H1 (cell line): Measurements from ENCODE around the gene PIK3C2G. TPM values are rescaled to one million over a fixed set of nuclear protein-coding genes. Genes with fewer than 3 reads are reported as not detected.

ENCODE experiments used
- CTCF ChIA-PET: fragments of 300-600 bp; sonication (Branson Sonifier 250); formaldehyde crosslinking; loops from one replicate; lab custom pipeline; 2021; ENCODE audit not compliant: partially characterized antibody; lab: Charles Lee
- POLR2A ChIA-PET: fragments of 300-600 bp; sonication (Branson Sonifier 250); formaldehyde crosslinking; loops from one replicate; lab custom pipeline; 2021; ENCODE audit warnings: inconsistent platforms; ENCODE audit not compliant: partially characterized antibody; lab: Charles Lee
- DNase-seq, 2 experiments: peaks; one replicate each; pipeline versions ENCODE4 v3.0.0 to v3.0.0-alpha.2; 2010 to 2022; ENCODE audit warnings: low spot score in 2 of 2, low read depth in 1 of 2, mixed read lengths in 1 of 2
- FAIRE-seq: peaks from 2 replicates; lab custom pipeline; 2011; peaks lifted over from hg19 to GRCh38; lab: Jason Lieb, UNC
- H2AFZ ChIP-seq: 2 replicates; pipeline ENCODE4 v1.8.1; 2012; ENCODE audit warnings: low read length, inconsistent platforms
- H2AK5ac ChIP-seq: 2 replicates; pipeline ENCODE4 v1.6.1; 2013; ENCODE audit warnings: low read depth, low read length
- H2BK120ac ChIP-seq: replicated peaks from 2 replicates; pipeline ENCODE3; 2013; ENCODE audit warnings: low read depth, low read length, inconsistent platforms
- H2BK12ac ChIP-seq: 2 replicates; pipeline ENCODE4 v1.6.1; 2013; ENCODE audit warnings: low read depth, low read length
- H2BK15ac ChIP-seq: 2 replicates; pipeline ENCODE4 v1.6.1; 2013; ENCODE audit warnings: low read length
- H2BK20ac ChIP-seq: 2 replicates; pipeline ENCODE4 v1.6.1; 2013; ENCODE audit warnings: low read length
- H2BK5ac ChIP-seq: 2 replicates; pipeline ENCODE4 v1.6.1; 2013; ENCODE audit warnings: low read depth, low read length
- H3K14ac ChIP-seq: 2 replicates; pipeline ENCODE4 v1.6.1; 2013; ENCODE audit warnings: inconsistent platforms; ENCODE audit not compliant: insufficient read length
- H3K18ac ChIP-seq: 2 replicates; pipeline ENCODE4 v1.6.1; 2013; ENCODE audit warnings: low read length; ENCODE audit errors: extremely low read depth
- H3K23ac ChIP-seq: 2 replicates; pipeline ENCODE4 v1.6.1; 2013; ENCODE audit warnings: inconsistent platforms; ENCODE audit not compliant: insufficient read length
- H3K23me2 ChIP-seq: 2 replicates; pipeline ENCODE4 v1.6.1; 2013; ENCODE audit warnings: low read depth, low read length
- H3K27ac ChIP-seq: 2 replicates; pipeline ENCODE4 v1.6.1; 2011; ENCODE audit warnings: low read depth, low read length, inconsistent platforms
- H3K27me3 ChIP-seq, 4 experiments: replicated peaks in 1 of 4; 1 replicate in 1 of 4; 2 replicates in 3 of 4; pipeline versions ENCODE4 v1.6.1 to v1.8.1; 2011 to 2013; ENCODE audit warnings: low read length in 3 of 4, mild to moderate bottlenecking in 3 of 4, inconsistent platforms in 2 of 4, mixed read lengths in 2 of 4, moderate library complexity in 1 of 4; ENCODE audit not compliant: control insufficient read depth in 3 of 4, insufficient read depth in 3 of 4; ENCODE audit errors: extremely low read depth in 1 of 4
- H3K36me3 ChIP-seq, 4 experiments: 2 replicates each; pipeline versions ENCODE4 v1.6.1 to v1.8.1; 2011 to 2013; ENCODE audit warnings: mild to moderate bottlenecking in 4 of 4, low read length in 3 of 4, moderate library complexity in 2 of 4, control low read depth in 1 of 4, inconsistent platforms in 1 of 4; ENCODE audit not compliant: insufficient read depth in 4 of 4, control insufficient read depth in 2 of 4
- H3K4ac ChIP-seq: replicated peaks from 2 replicates; pipeline ENCODE3; 2013; ENCODE audit warnings: low read length, low read depth, mixed read lengths, inconsistent platforms; ENCODE audit not compliant: insufficient read length
- H3K4me1 ChIP-seq, 4 experiments: replicated peaks in 1 of 4; 1 replicate in 1 of 4; 2 replicates in 3 of 4; pipeline versions ENCODE4 v1.6.1 to v1.8.1; 2011 to 2013; ENCODE audit warnings: low read length in 3 of 4, inconsistent platforms in 2 of 4, mixed read lengths in 1 of 4; ENCODE audit not compliant: insufficient read depth in 4 of 4, control insufficient read depth in 3 of 4
- H3K4me2 ChIP-seq, 2 experiments: 2 replicates each; pipeline versions ENCODE4 v1.6.1 to v1.8.1; 2011 to 2013; ENCODE audit warnings: low read depth in 2 of 2, low read length in 2 of 2, control low read depth in 1 of 2, inconsistent platforms in 1 of 2, mild to moderate bottlenecking in 1 of 2; ENCODE audit not compliant: insufficient read depth in 1 of 2
- H3K4me3 ChIP-seq, 4 experiments: fragments of 200-600, 300-600 bp in 1 of 4; sonication (generic), shearing (Covaris generic), sonication (Bioruptor Twin) in 1 of 4; 2 replicates each; pipeline versions ENCODE4 v1.5.1 to v1.8.1; 2011 to 2016; ENCODE audit warnings: low read length in 4 of 4, low read depth in 3 of 4, control low read depth in 2 of 4, inconsistent platforms in 2 of 4, mild to moderate bottlenecking in 2 of 4, mixed read lengths in 1 of 4, moderate library complexity in 1 of 4; ENCODE audit not compliant: insufficient read depth in 2 of 4; ENCODE audit errors: extremely low read depth in 1 of 4
- H3K56ac ChIP-seq: replicated peaks from 2 replicates; pipeline ENCODE3; 2013; ENCODE audit warnings: low read depth, mild to moderate bottlenecking, mixed read lengths, low read length, inconsistent platforms; ENCODE audit not compliant: insufficient read length
- H3K79me1 ChIP-seq: 2 replicates; pipeline ENCODE4 v1.6.1; 2013; ENCODE audit warnings: low read depth, low read length, control low read depth
- H3K79me2 ChIP-seq, 2 experiments: 2 replicates each; pipeline versions ENCODE4 v1.6.1 to v1.8.1; 2012 to 2013; ENCODE audit warnings: low read length in 2 of 2, mild to moderate bottlenecking in 2 of 2, inconsistent platforms in 1 of 2; ENCODE audit not compliant: insufficient read depth in 2 of 2, control insufficient read depth in 1 of 2
- H3K9ac ChIP-seq, 4 experiments: replicated peaks in 1 of 4; 1 replicate in 1 of 4; 2 replicates in 3 of 4; pipeline versions ENCODE4 v1.6.1 to v1.8.1; 2011 to 2013; ENCODE audit warnings: low read depth in 3 of 4, low read length in 3 of 4, control low read depth in 2 of 4, mild to moderate bottlenecking in 2 of 4, moderate library complexity in 2 of 4, inconsistent platforms in 1 of 4; ENCODE audit errors: extremely low read depth in 1 of 4
- H3K9me3 ChIP-seq, 2 experiments: 2 replicates each; pipeline versions ENCODE4 v1.6.1 to v1.8.1; 2012 to 2013; ENCODE audit warnings: mild to moderate bottlenecking in 2 of 2, moderate library complexity in 2 of 2, control low read depth in 1 of 2, inconsistent platforms in 1 of 2, low read depth in 1 of 2, low read length in 1 of 2, mixed read lengths in 1 of 2; ENCODE audit not compliant: insufficient read depth in 2 of 2
- H4K20me1 ChIP-seq, 2 experiments: replicated peaks in 1 of 2; 2 replicates each; pipeline versions ENCODE3 to v1.8.1; 2011 to 2013; ENCODE audit warnings: inconsistent platforms in 2 of 2, low read length in 2 of 2, mild to moderate bottlenecking in 1 of 2; ENCODE audit not compliant: insufficient read depth in 2 of 2, control insufficient read depth in 1 of 2
- H4K5ac ChIP-seq: 2 replicates; pipeline ENCODE4 v1.6.1; 2013; ENCODE audit warnings: low read length, low read depth, mixed read lengths, inconsistent platforms; ENCODE audit not compliant: insufficient read length
- H4K8ac ChIP-seq: 2 replicates; pipeline ENCODE4 v1.8.0; 2013; ENCODE audit warnings: mild to moderate bottlenecking, moderate library complexity, low read length, inconsistent platforms; ENCODE audit not compliant: insufficient read depth; ENCODE audit errors: extremely low read depth
- H4K91ac ChIP-seq: replicated peaks from 2 replicates; pipeline ENCODE3; 2013; ENCODE audit warnings: low read length, mixed read lengths, inconsistent platforms; ENCODE audit not compliant: insufficient read length
- CHD1 ChIP-seq: IDR thresholded peaks from 2 replicates; pipeline ENCODE4 v1.6.1; 2012; ENCODE audit warnings: low read depth, low read length, improper control_type of control experiment
- GTF2F1 ChIP-seq: IDR thresholded peaks from 2 replicates; pipeline ENCODE4 v1.6.1; 2012; ENCODE audit warnings: low read depth, low read length, improper control_type of control experiment, borderline replicate concordance
- WGBS, 2 experiments: shearing (Covaris generic) in 1 of 2; methylation state at CpG; one replicate each; pipeline versions ENCODE4 v1.1.6 to v1.1.7; 2013 to 2015; ENCODE audit warnings: low lambda C conversion rate in 2 of 2, mixed read lengths in 2 of 2, inconsistent platforms in 1 of 2, low coverage in 1 of 2, missing lambda C conversion rate in 1 of 2; ENCODE audit not compliant: insufficient replicate concordance in 2 of 2, insufficient coverage in 1 of 2, insufficient read length in 1 of 2; ENCODE audit errors: extremely low coverage in 1 of 2, missing lambda C conversion rate in 1 of 2; 5-methylcytosine and 5-hydroxymethylcytosine counted together
- polyA plus RNA-seq, 7 experiments: library from polyadenylated mRNA; depleted of rRNA in 3 of 7; stranded (reverse) in 5 of 7; unstranded in 2 of 7; fragments of >200 nt in 5 of 7; fragments of 200-250 nt in 2 of 7; gene quantifications; 1 replicate in 5 of 7; 2 replicates in 1 of 7; 4 replicates in 1 of 7; pipeline versions ENCODE4 v1.2.1 to v1.2.3, GENCODE V29; 2011 to 2013; ENCODE audit warnings: missing spikeins in 2 of 7, mixed read lengths in 2 of 7
- total RNA-seq: library from RNA; stranded (reverse); fragmentation: NEBNext Ultra II Directional; extraction: Animal tissue kit (Norgen Biotek cat#: 25700); gene quantifications from 2 replicates; pipeline ENCODE4 v1.2.1, GENCODE V29; 2021

PIK3C2G gene
- total and polyA plus RNA-seq, 2 of the 8 experiments (the other 6 are each of a cell fraction or from before 2014, with no cell fraction given), result not detected

- no peak for TF ChIP-seq GTF2F1
- TF ChIP-seq CHD1, result no peak
- no peak overlapping the region for H2AK5ac ChIP-seq
- no peak overlapping the region for H4K5ac ChIP-seq
- no peak overlapping the region for H3K18ac ChIP-seq
- no peaks in the 10 kb centered on the region for H3K79me2 ChIP-seq
- H3K27me3 ChIP-seq, result no peaks in the 10 kb centered on the region
- no peak overlapping the region for H3K56ac ChIP-seq
- no peak overlapping the region for H2BK12ac ChIP-seq
- H3K4ac ChIP-seq, result no peak overlapping the region
- ChIA-PET CTCF (interaction anchor here (0.7 to 1.0 kb wide), 2 partner anchors 48 to 191 kb away, joined by 3 to 4 read pairs; no protein-coding TSS in a partner anchor), POLR2A (no interaction called here)
- H3K14ac ChIP-seq, result no peak overlapping the region
- FAIRE-seq (no peak), DNase-seq (no peak)
- no peaks in the 10 kb centered on the region for H4K20me1 ChIP-seq
- no peak overlapping the region for H2BK15ac ChIP-seq
- H4K8ac ChIP-seq, result no peak overlapping the region
- H3K27ac ChIP-seq, result no peak overlapping the region
- H3K9ac ChIP-seq, result no peak overlapping the region
- H3K23ac ChIP-seq, result no peak overlapping the region
- no peaks in the 10 kb centered on the region for H3K9me3 ChIP-seq
- no peaks in the 10 kb centered on the region for H3K36me3 ChIP-seq
- H2AFZ ChIP-seq, result no peak overlapping the region
- H4K91ac ChIP-seq, result no peak overlapping the region
- no peaks in the 10 kb centered on the region for H3K79me1 ChIP-seq
- WGBS, 2 experiments, result 97% methylated on average over 3 of the region's 3 CpGs; no CpG with 5 or more reads in 1 of the 2 experiments
- no peak overlapping the region for H3K4me3 ChIP-seq
- H3K4me1 ChIP-seq, result no peaks in the 10 kb centered on the region
- no peak overlapping the region for H2BK5ac ChIP-seq
- H2BK120ac ChIP-seq, result no peak overlapping the region
- no peak overlapping the region for H2BK20ac ChIP-seq
- no peaks in the 10 kb centered on the region; the same call in 1 of the 2 replicates for H3K23me2 ChIP-seq
- H3K4me2 ChIP-seq, result no peak overlapping the region
Measured at GRCh38 chr12:18257251-18257650, 4.1 kb upstream of the PIK3C2G start.
